K562 (cell line): Measurements from ENCODE around the gene VWA1. TPM values are rescaled to one million over a fixed set of nuclear protein-coding genes. Genes with fewer than 3 reads are reported as not detected.

Source experiments
- BCOR ChIP-seq: fragments of 450-650 bp; IDR thresholded peaks from 2 replicates; pipeline ENCODE4 v1.6.1; 2016
- CEBPZ ChIP-seq: fragments of 150-350 bp; IDR thresholded peaks from 2 replicates; pipeline ENCODE4 v1.6.1; 2014; ENCODE audit warnings: low read depth, mild to moderate bottlenecking, low read length, borderline replicate concordance
- DEAF1 ChIP-seq: fragments of 450-650 bp; formaldehyde crosslinking; IDR thresholded peaks from 2 replicates; pipeline ENCODE4 v1.4.0; 2020; ENCODE audit warnings: mild to moderate bottlenecking, moderate library complexity
- ELF2 ChIP-seq: fragments of 250-450 bp; sonication (Bioruptor Pico); IDR thresholded peaks from 2 replicates; pipeline ENCODE4 v1.5.0; 2021; ENCODE audit warnings: mild to moderate bottlenecking
- JUND ChIP-seq, 2 experiments: IDR thresholded peaks; 2 replicates in 1 of 2; 3 replicates in 1 of 2; pipeline ENCODE4 v1.6.1; 2011; ENCODE audit warnings: borderline replicate concordance in 2 of 2, low read depth in 2 of 2, low read length in 2 of 2, improper control_type of control experiment in 1 of 2, missing biosample characterization in 1 of 2, missing genetic modification characterization in 1 of 2, missing genetic modification reagents in 1 of 2
- KLF13 ChIP-seq: fragments of 450-650 bp; IDR thresholded peaks from 2 replicates; pipeline ENCODE4 v1.6.1; 2016; ENCODE audit warnings: missing genetic modification characterization, low read depth, mild to moderate bottlenecking, missing compliant biosample characterization, moderate library complexity, borderline replicate concordance
- KLF6 ChIP-seq: fragments of 250-450 bp; sonication (Bioruptor Pico); IDR thresholded peaks from 2 replicates; pipeline ENCODE4 v1.4.0; 2020; ENCODE audit warnings: mild to moderate bottlenecking, moderate library complexity, borderline replicate concordance
- MIER1 ChIP-seq: fragments of 450-650 bp; IDR thresholded peaks from 2 replicates; pipeline ENCODE4 v1.6.1; 2016; ENCODE audit warnings: antibody characterized with exemption, mild to moderate bottlenecking, low read depth
- SMAD4 ChIP-seq: fragments of 250-450 bp; sonication (Bioruptor Pico); conservative IDR thresholded peaks from 2 replicates; pipeline ENCODE4 v1.8.0; 2021; ENCODE audit warnings: inconsistent platforms, mild to moderate bottlenecking, moderate library complexity
- STAG1 ChIP-seq: sonication (generic); formaldehyde crosslinking; IDR thresholded peaks from 2 replicates; pipeline ENCODE4 v1.5.0; 2020; ENCODE audit warnings: missing genetic modification reagents, borderline replicate concordance
- ZBTB12 ChIP-seq: fragments of 250-450 bp; sonication (Bioruptor Pico); IDR thresholded peaks from 2 replicates; pipeline ENCODE4 v1.4.0; 2020
- ZEB2 ChIP-seq: fragments of 450-650 bp; IDR thresholded peaks from 2 replicates; pipeline ENCODE4 v1.6.1; 2016
- ZNF311 ChIP-seq: fragments of 250-450 bp; sonication (Bioruptor Pico); IDR thresholded peaks from 2 replicates; pipeline ENCODE4 v1.4.0; 2020; ENCODE audit warnings: mild to moderate bottlenecking, moderate library complexity
- ZNF384 ChIP-seq: IDR thresholded peaks from 2 replicates; pipeline ENCODE4 v1.6.1; 2012; ENCODE audit warnings: low read depth, low read length, improper control_type of control experiment
- ZNF398 ChIP-seq: fragments of 250-450 bp; sonication (Bioruptor Pico); IDR thresholded peaks from 2 replicates; pipeline ENCODE4 v1.8.0; 2021; ENCODE audit warnings: moderate library complexity, mild to moderate bottlenecking, inconsistent platforms
- ZNF449 ChIP-seq: fragments of 250-450 bp; sonication (Bioruptor Pico); IDR thresholded peaks from 2 replicates; pipeline ENCODE4 v1.8.0; 2022; ENCODE audit warnings: moderate library complexity, mild to moderate bottlenecking, inconsistent platforms
- ZNF668 ChIP-seq: fragments of 250-450 bp; sonication (Bioruptor Pico); IDR thresholded peaks from 2 replicates; pipeline ENCODE4 v1.8.0; 2022; ENCODE audit warnings: mild to moderate bottlenecking, inconsistent platforms
- ZNF76 ChIP-seq: fragments of 250-450 bp; sonication (Bioruptor Pico); IDR thresholded peaks from 2 replicates; pipeline ENCODE4 v1.4.0; 2020; ENCODE audit warnings: mild to moderate bottlenecking, moderate library complexity, borderline replicate concordance
- polyA plus RNA-seq, 8 experiments: library from polyadenylated mRNA; depleted of rRNA in 4 of 8; stranded (reverse) in 5 of 8; unstranded in 3 of 8; fragments of >200 nt; fragmentation: Nextera tagmentation in 2 of 8; fragmentation: Illumina TruSeq in 1 of 8; extraction: Ambion mirVana in 2 of 8; extraction: Trizol in 1 of 8; gene quantifications; 2 replicates each; pipeline versions ENCODE4 v1.2.1 to v1.2.3, GENCODE V29; 2011 to 2014; ENCODE audit warnings: inconsistent platforms in 1 of 8, missing spikeins in 1 of 8
- total RNA-seq, 7 experiments: library from RNA; depleted of rRNA in 6 of 7; stranded (reverse); fragments of >200 nt in 6 of 7; fragmentation: Illumina TruSeq in 2 of 7; extraction: Trizol in 2 of 7; gene quantifications; 2 replicates each; pipeline versions ENCODE4 v1.2.1 to v1.2.3, GENCODE V29; 2011 to 2021; ENCODE audit warnings: low replicate concordance in 1 of 7

The VWA1 gene
- total and polyA plus RNA-seq, 9 of the 15 experiments (the other 6 are each of a cell fraction or from before 2014, with no cell fraction given): 0.01 to 6.4 (median 0.85) TPM

GRCh38 chr1:1471389-1472052 is 36.0 kb downstream of the VWA1 start, which contains the start of gene ATAD3B (continued):
- TF ChIP-seq ZBTB12 (CRISPR knock-in tag): peak; percentile 98
- TF ChIP-seq JUND (IDR thresholded peaks at IDR 0.05; ENCODE audit: borderline replicate concordance, low read depth, low read length): peak; percentile 54; the same call in 1 of the 2 replicates
- TF ChIP-seq JUND (tag; IDR thresholded peaks at IDR 0.05; ENCODE audit: borderline replicate concordance, low read depth, low read length): no peak; the same call in 2 of the 3 replicates
- TF ChIP-seq CEBPZ: no peak
- TF ChIP-seq ZEB2: no peak
- no peak for TF ChIP-seq ZNF398 (CRISPR knock-in tag)
- TF ChIP-seq ZNF76 (CRISPR knock-in tag): no peak
- TF ChIP-seq STAG1 (CRISPR knock-in tag): no peak
- peak; percentile 93 for TF ChIP-seq KLF13 (tag)
- no peak for TF ChIP-seq DEAF1
- peak; percentile 76 for TF ChIP-seq SMAD4 (CRISPR knock-in tag)
- TF ChIP-seq BCOR: no peak
- TF ChIP-seq ZNF311 (CRISPR knock-in tag): no peak
- no peak for TF ChIP-seq ZNF449 (CRISPR knock-in tag)
- TF ChIP-seq MIER1: no peak
- TF ChIP-seq ZNF668 (CRISPR knock-in tag): no peak
- peak; percentile 38; the same call in 1 of the 2 replicates for TF ChIP-seq KLF6 (CRISPR knock-in tag)
- no peak for TF ChIP-seq ELF2 (CRISPR knock-in tag)
- TF ChIP-seq ZNF384: no peak
